T-helper 17 cell (primary cell): ENCODE results near the gene RLF. TPM values are rescaled to one million over a fixed set of nuclear protein-coding genes. Genes with fewer than 3 reads are reported as not detected.
"Not testable (repeated sequence)": the region's sequence is repeated elsewhere in the genome, so short reads cannot be mapped to it uniquely, and the experiment has no call there.

ENCODE experiments used
- ATAC-seq: fragments of 150-1000 bp; cut with Tn5 transposase; 2 replicates; pipeline ENCODE4 v1.10.0; 2021; ENCODE audit warnings: mild to moderate bottlenecking, moderate library complexity
- DNase-seq, 3 donors: peaks; one replicate each; pipeline versions ENCODE4 v3.0.0 to v3.0.0-alpha.2; 2020 to 2021
- H3K9me3 ChIP-seq: one replicate; pipeline ENCODE4 v1.7.0; 2013; ENCODE audit warnings: low read length, mild to moderate bottlenecking; ENCODE audit not compliant: control insufficient read depth, poor library complexity, severe bottlenecking
- H3K27ac Mint-ChIP-seq: one replicate; pipeline ENCODE4 v1.8.0; 2022; ENCODE audit warnings: mild to moderate bottlenecking, moderate library complexity, mixed read lengths
- H3K27me3 Mint-ChIP-seq: one replicate; pipeline ENCODE4 v1.8.0; 2022; ENCODE audit warnings: mixed read lengths
- H3K36me3 Mint-ChIP-seq: one replicate; pipeline ENCODE4 v1.8.0; 2022; ENCODE audit warnings: low read depth, mixed read lengths
- H3K4me1 Mint-ChIP-seq: one replicate; pipeline ENCODE4 v1.8.0; 2022; ENCODE audit warnings: mild to moderate bottlenecking, mixed read lengths
- H3K4me3 Mint-ChIP-seq: one replicate; pipeline ENCODE4 v1.8.0; 2022; ENCODE audit warnings: mild to moderate bottlenecking, moderate library complexity, mixed read lengths
- total RNA-seq, 4 donors: library from RNA in 2 of 4; stranded (reverse) in 2 of 4; gene quantifications; one replicate each; pipeline ENCODE4 v1.2.3 and lab custom pipeline; 2022 to 2026

The RLF gene
- total RNA-seq, 2 donors from 2014 or later = 24.7 to 30.7 TPM

DNA sequence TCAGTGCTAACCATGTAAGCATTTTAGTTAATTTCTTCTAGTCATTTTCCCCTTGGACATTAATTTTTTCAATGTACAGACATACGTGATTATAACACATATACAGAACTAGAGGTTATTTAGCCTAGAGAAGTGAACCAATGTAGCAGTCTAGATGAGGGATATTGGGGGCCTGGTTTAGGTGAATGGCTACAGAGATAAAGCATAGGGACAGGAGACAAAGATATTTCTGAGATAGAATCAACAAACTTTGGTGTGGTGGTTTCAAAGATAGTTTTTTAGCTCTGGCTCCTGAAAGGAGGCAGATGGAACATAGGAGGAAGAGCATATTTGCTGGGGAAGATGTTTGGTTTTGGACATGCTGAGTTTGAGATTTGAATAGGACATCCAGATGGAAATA is 23.0 kb downstream of the RLF start:
- Mint-ChIP-seq H3K4me3 (peak overlapping the region; percentile 16), H3K4me1 (peaks cover 44% of the 10 kb centered on the region), H3K27ac (no peak overlapping the region), H3K27me3 (no peaks in the 10 kb centered on the region), H3K36me3 (no peaks in the 10 kb centered on the region)
- no peaks in the 10 kb centered on the region for H3K9me3 ChIP-seq
- DNase-seq (no peak), ATAC-seq (no peak)

DNA sequence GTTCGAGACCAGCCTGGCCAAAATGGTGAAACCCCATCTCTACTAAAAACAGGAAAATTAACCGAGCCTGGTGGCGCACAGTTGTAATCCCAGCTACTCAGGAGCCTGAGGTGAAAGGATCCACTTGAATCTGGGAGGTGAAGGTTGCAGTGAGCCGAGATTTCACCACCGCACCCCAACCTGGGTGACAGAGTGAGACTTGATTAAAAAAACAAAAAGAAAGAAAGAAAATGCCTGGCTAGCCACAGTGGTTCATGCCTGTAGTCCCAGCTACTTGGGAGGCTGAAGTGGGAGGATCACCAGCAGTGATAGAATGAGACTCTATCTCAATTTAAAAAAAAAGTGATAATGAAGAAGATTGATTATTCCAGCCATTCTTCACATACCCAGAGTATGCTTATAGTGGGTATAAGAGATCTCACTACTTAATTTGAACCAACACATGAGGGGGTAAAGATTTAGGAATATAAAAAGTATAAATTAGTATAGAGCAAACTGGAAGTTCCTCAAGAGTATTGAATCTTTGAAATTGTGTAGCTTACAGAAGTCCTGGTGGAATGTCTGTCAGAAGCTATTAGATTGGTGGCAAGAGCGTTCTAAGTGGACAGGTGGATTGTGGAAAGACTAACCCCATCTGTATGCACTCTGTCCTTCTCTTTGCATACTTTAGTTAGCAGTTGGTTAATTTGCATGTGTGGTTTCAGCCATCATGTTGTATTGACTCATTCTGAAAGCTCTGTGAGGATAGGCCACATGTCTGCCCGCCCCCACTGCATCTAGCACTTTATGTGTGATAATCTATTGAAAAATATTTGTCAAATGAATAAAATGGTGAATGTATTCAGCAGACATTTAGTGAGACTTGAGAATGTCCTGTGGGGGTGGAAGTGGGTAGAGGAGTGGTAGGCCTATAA is 25.0 kb downstream of the RLF start:
- no peaks in the 10 kb centered on the region for H3K27me3 Mint-ChIP-seq
- H3K4me3 Mint-ChIP-seq = peak overlapping the region; percentile 41
- peak; percentile 82 for ATAC-seq
- H3K36me3 Mint-ChIP-seq = peaks cover 2% of the 10 kb centered on the region
- DNase-seq = peak in 1 of 3 donors; percentile 14
- peaks cover 31% of the 10 kb centered on the region for H3K4me1 Mint-ChIP-seq
- peak overlapping the region; percentile 32 for H3K27ac Mint-ChIP-seq
- no peaks in the 10 kb centered on the region for H3K9me3 ChIP-seq

DNA sequence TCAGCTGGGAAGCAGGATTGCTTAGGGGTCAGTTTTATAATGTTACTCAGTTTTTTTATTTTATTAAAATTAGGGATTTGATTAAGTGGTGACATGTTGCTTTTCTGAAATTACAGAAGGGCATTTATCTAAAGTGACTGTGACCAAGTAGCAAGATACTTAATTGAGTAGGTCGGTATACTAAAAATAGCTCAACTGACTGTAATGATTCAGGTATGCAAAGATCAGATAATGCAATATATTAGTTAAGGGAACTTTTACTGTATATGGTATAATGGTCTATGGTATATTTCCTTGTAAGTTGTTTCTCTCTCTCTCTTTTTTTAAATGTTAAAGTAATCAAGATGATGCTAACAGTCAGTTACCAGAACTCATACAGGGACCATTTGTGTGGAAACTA is 26.2 kb downstream of the RLF start:
- no peaks in the 10 kb centered on the region for H3K9me3 ChIP-seq
- Mint-ChIP-seq H3K4me3 (no peak overlapping the region), H3K36me3 (peaks cover 2% of the 10 kb centered on the region), H3K27ac (no peak overlapping the region), H3K4me1 (peaks cover 29% of the 10 kb centered on the region), H3K27me3 (no peaks in the 10 kb centered on the region)
- ATAC-seq = no peak
- DNase-seq = no peak

DNA sequence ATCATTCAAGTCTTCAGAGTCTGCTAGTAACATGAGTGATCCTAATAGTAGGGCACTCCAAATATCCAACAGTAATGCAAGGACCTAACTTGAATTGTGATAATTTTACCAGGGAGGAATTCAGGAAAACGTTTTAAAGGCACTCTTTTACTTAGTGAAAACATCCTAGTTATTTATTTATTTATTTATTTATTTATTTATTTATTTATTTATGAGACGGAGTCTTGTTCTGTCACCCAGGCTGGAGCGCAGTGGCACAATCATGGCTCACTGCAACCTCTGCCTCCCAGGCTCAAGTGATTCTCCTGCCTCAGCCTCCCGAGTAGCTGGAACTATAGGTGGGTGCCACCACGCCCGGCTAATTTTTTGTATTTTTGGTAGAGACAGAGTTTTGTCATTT is 33.5 kb downstream of the RLF start:
- DNase-seq, H3K27ac Mint-ChIP-seq, H3K27me3 Mint-ChIP-seq, H3K36me3 Mint-ChIP-seq, H3K9me3 ChIP-seq, H3K4me3 Mint-ChIP-seq, ATAC-seq: not testable (repeated sequence)
- peaks cover 13% of the 10 kb centered on the region for H3K4me1 Mint-ChIP-seq

DNA sequence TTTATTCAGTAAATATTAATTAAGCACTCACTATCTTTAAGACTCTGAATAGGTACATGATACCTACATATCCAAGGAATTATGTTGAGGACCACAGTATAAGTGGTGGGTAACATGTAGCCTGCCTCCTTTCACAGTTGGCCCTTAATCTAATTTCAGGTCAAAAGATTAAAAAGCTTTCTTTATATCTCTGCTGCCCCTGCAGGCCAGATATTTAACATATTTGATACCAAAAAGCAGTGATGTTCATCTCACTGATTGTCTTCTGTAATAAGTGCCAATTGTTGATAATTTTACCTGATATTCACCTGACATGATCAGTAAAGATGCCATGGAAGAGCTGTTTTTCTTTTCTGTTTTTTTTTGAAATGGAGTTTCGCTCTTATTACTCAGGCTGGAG is 36.5 kb downstream of the RLF start:
- ATAC-seq = no peak
- no peak overlapping the region for H3K4me3 Mint-ChIP-seq

DNA sequence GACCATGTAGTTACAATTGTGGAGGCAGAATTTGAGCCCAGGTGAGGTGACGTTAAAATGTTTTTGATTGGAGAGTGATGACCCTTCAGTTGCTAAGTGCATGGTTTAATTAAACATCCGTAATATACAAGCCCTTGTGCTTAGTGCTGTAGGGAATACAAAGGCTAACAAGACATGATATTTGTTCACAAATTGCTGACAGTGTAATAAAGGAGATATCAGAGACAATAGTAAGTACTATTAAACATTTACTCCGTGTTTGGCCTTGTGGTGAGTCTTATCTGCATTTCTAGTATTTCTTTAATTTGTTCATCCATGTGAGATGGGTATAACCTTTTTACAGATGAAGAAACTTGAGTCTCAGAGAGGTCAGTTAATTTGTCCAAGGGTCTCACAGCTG is 37.9 kb downstream of the RLF start:
- Mint-ChIP-seq H3K4me1 (peaks cover 15% of the 10 kb centered on the region), H3K27me3 (no peaks in the 10 kb centered on the region), H3K27ac (peak overlapping the region; percentile 59), H3K36me3 (peaks cover 8% of the 10 kb centered on the region), H3K4me3 (no peak overlapping the region)
- H3K9me3 ChIP-seq = no peaks in the 10 kb centered on the region
- ATAC-seq (no peak), DNase-seq (no peak)

More for the DNA sequence above, 36.5 kb downstream of the RLF start:
- DNase-seq = no peak
- H3K36me3 Mint-ChIP-seq = peaks cover 4% of the 10 kb centered on the region
- no peaks in the 10 kb centered on the region for H3K27me3 Mint-ChIP-seq
- peak overlapping the region; percentile 6 for H3K27ac Mint-ChIP-seq
- no peaks in the 10 kb centered on the region for H3K9me3 ChIP-seq
- H3K4me1 Mint-ChIP-seq = peaks cover 12% of the 10 kb centered on the region

DNA sequence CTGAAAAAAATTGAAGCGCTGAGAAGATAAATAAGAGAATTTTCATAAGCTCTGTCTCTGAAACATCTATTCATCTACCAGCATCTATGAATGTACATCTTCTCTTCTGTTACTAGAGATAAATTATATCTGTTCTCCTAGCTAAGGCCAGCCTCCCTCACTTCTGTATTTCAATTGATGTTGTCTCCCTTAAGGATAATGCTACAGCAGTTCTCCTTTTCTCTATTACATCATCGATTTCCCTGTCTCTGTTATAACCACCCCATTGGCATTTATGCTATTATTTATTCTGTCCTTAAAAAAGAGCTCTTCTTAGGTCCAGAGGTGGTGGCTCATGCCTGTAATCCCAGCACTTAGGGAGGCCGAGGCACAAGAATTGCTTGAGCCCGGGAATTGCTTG is 43.7 kb downstream of the RLF start:
- peaks cover 17% of the 10 kb centered on the region for H3K4me1 Mint-ChIP-seq
- H3K27ac Mint-ChIP-seq = peak overlapping the region; percentile 19
- no peak for DNase-seq
- ATAC-seq = no peak
- peaks cover 13% of the 10 kb centered on the region for H3K36me3 Mint-ChIP-seq
- no peak overlapping the region for H3K4me3 Mint-ChIP-seq
- H3K9me3 ChIP-seq = no peaks in the 10 kb centered on the region
- no peaks in the 10 kb centered on the region for H3K27me3 Mint-ChIP-seq

DNA sequence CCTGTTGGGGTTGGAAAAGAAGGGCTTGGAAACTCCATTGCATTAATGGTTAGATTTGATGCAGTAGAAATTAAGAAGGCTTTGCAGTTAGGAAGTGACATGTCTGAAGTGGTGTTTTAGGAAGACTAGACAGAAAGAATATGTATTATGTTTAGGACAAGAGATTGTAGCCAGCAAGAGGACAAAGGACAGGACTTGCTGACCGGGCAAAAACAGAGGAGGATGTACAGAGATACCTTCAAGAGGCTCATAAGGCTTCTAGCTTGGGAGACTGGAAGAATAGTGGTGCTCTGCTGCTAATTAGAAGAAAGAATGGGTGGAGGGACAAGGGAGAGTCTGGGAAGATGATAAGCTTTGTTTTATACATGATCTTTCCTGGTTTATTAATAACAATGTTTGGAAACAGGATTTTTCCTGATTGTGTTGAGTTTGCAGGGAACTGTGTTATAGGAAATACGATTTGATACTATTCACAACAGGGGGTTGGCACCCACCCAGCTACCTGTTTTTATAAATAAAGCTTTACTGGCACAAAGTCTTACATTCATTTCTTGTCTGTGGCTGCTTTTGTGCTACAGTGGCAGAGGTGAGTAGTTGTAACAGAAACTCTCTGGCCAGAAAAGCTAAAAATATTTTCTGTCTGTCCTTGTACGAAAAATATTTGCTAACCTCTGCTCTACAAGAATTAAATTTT is 49.5 kb downstream of the RLF start:
- ATAC-seq = no peak

DNA sequence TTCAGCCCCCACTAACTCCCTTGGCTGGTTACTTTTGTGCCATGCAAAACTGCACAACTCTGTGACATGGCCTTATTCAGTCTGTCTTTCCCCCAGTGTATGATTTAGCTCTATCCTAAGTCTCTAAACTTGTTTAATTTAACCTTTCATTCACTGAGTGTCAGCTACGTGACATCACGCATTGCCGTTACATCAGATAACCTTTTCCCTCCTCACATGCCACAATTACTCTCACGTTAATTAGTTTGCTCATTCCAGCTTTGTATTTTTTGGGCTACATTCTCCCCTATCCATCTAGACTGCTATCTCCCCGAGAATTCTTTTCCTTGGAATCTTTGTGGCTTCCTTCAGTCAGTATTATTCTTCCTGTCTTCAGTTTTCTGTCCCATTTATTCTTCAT is 57.1 kb downstream of the RLF start:
- peaks cover 16% of the 10 kb centered on the region for H3K4me1 Mint-ChIP-seq
- H3K27ac Mint-ChIP-seq = peak overlapping the region; percentile 63
- H3K9me3 ChIP-seq = no peaks in the 10 kb centered on the region
- no peak for ATAC-seq
- no peak for DNase-seq
- no peaks in the 10 kb centered on the region for H3K36me3 Mint-ChIP-seq
- no peaks in the 10 kb centered on the region for H3K27me3 Mint-ChIP-seq
- H3K4me3 Mint-ChIP-seq = peak overlapping the region; percentile 5

More for the DNA sequence above, 49.5 kb downstream of the RLF start:
- DNase-seq = no peak
- no peaks in the 10 kb centered on the region for H3K27me3 Mint-ChIP-seq
- H3K36me3 Mint-ChIP-seq = peaks cover 19% of the 10 kb centered on the region
- peaks cover 17% of the 10 kb centered on the region for H3K4me1 Mint-ChIP-seq
- no peaks in the 10 kb centered on the region for H3K9me3 ChIP-seq
- H3K27ac Mint-ChIP-seq = peak overlapping the region; percentile 37
- peak overlapping the region; percentile 39 for H3K4me3 Mint-ChIP-seq

DNA sequence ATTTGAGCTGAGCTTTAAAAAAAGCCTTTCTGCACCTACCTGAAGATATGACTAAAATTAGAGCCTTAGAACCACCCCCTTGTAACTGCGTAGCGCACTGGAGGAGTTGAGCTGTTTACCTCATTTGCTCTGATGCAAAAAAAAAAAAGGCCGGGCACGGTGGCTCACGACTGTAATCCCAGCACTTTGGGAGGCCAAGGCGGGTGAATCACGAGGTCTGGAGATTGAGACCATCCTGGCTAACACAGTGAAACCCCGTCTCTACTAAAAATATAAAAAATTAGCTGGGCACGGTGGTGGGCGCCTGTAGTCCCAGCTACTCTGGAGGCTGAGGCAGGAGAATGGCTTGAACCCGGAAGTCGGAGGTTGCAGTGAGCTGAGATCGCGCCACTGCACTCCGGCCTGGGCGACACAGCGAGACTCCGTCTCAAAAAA is 60.3 kb downstream of the RLF start:
- H3K27me3 Mint-ChIP-seq, H3K36me3 Mint-ChIP-seq, H3K4me3 Mint-ChIP-seq, ATAC-seq, DNase-seq, H3K9me3 ChIP-seq, H3K27ac Mint-ChIP-seq: not testable (repeated sequence)
- peaks cover 19% of the 10 kb centered on the region for H3K4me1 Mint-ChIP-seq

DNA sequence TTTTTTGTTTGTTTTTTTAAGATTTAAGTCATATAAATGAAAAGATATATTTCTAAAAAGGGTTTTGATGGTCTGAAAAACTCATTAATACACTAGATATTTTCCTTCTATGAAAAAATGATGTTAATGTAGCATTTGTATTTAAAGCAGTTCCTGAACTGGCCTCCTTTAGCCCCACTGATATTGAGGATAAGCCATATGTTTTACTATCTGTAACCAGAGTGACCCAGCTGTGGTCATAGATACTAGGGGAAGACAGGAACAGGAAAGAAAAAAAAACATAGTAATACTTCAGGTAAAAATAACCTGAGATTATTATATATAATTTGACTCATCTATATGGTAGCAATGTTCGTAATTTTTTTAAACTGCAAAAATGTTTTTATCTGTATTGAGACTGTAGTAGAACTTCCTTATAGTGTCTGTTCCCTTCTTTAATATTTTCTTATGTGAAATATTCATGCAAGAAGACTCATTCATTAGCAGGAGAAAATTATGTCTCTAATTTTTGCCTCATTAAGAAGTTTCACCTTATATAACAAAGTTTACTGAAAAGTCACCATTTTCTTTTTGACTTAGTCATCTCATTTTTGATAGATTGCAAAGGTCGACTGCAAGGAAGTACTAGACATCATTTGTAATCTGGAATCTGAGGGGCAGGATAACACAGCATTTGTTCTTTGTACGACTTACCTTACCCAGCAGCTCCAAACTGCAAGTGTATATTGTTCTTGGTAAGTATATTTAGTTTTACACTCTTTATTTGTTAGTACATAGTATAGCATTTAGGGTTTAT is 61.0 kb downstream of the RLF start:
- H3K36me3 Mint-ChIP-seq = no peaks in the 10 kb centered on the region
- DNase-seq (no peak), ATAC-seq (no peak)
- peaks cover 19% of the 10 kb centered on the region for H3K4me1 Mint-ChIP-seq
- H3K27me3 Mint-ChIP-seq = no peaks in the 10 kb centered on the region
- H3K27ac Mint-ChIP-seq = no peak overlapping the region
- H3K9me3 ChIP-seq = no peaks in the 10 kb centered on the region
- no peak overlapping the region for H3K4me3 Mint-ChIP-seq

DNA sequence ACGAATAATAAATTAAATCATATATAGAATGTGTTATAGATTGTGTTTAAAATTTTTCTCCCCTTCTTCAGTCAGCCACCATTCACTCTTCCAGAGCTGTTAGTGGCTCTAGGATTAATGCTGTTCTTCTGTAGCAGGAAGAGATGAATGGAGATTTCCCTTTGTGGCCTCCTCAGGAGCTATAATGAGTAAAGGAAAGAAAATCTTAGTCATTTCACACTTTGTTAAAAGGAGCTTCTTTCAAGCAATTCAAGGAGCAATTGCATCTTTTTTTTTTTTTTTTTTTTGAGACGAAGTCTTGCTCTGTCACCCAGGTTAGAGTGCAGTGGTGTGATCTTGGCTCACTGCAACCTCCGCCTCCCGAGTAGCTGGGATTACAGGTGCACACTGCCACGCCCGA is 62.9 kb downstream of the RLF start:
- Mint-ChIP-seq H3K36me3 (no peaks in the 10 kb centered on the region), H3K27ac (no peak overlapping the region)

DNA sequence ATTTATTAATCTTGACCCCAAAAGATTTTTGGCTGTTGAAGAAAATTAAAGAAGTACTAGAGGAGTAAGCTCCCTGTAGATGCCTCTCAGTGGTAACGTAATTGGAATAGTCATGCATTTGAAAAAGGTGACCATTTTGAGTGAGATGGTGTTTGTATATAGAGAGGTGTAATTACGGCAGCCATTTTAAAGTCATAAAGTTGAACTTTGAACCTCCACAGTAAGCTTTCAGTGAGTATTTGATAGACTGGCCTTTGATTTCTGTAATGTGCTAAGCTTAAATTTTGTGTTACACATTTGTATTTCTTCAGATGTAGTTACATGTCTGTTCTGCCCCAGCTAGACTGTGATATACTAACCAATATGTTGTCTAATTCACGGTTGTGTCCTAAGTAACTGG is 65.0 kb downstream of the RLF start:
- H3K9me3 ChIP-seq = no peaks in the 10 kb centered on the region
- no peaks in the 10 kb centered on the region for H3K27me3 Mint-ChIP-seq
- DNase-seq (no peak), ATAC-seq (no peak)
- peaks cover 13% of the 10 kb centered on the region for H3K4me1 Mint-ChIP-seq
- H3K27ac Mint-ChIP-seq = no peak overlapping the region
- H3K36me3 Mint-ChIP-seq = peaks cover 4% of the 10 kb centered on the region
- H3K4me3 Mint-ChIP-seq = no peak overlapping the region

More for the DNA sequence above, 62.9 kb downstream of the RLF start:
- H3K9me3 ChIP-seq = no peaks in the 10 kb centered on the region
- H3K27me3 Mint-ChIP-seq = no peaks in the 10 kb centered on the region
- no peak for DNase-seq
- H3K4me1 Mint-ChIP-seq = peaks cover 15% of the 10 kb centered on the region
- no peak overlapping the region for H3K4me3 Mint-ChIP-seq
- no peak for ATAC-seq
